ENCODE measurements around the gene MAP1LC3B.

- TF ChIP-seq BHLHE40 (IDR thresholded peaks at IDR 0.05; ENCODE audit: low read depth, low read length) (no peak), RAD21 (conservative IDR thresholded peaks at IDR 0.05 in 1 of 2, IDR thresholded peaks at IDR 0.05 in 1 of 2) (no peak), SMC3 (IDR thresholded peaks at IDR 0.05) (no peak), EP300 (IDR thresholded peaks at IDR 0.05) (no peak), RFX5 (IDR thresholded peaks at IDR 0.05) (no peak), POLR2A (IDR thresholded peaks at IDR 0.05; ENCODE audit: low read length) (no peak), EHMT2 (IDR thresholded peaks at IDR 0.05; ENCODE audit: low read depth) (no peak), JUNB (IDR thresholded peaks at IDR 0.05) (no peak), CEBPB (IDR thresholded peaks at IDR 0.05) (no peak), GATA3 (IDR thresholded peaks at IDR 0.05; ENCODE audit: borderline replicate concordance) (no peak)
- TF ChIP-seq, protein P1, sequence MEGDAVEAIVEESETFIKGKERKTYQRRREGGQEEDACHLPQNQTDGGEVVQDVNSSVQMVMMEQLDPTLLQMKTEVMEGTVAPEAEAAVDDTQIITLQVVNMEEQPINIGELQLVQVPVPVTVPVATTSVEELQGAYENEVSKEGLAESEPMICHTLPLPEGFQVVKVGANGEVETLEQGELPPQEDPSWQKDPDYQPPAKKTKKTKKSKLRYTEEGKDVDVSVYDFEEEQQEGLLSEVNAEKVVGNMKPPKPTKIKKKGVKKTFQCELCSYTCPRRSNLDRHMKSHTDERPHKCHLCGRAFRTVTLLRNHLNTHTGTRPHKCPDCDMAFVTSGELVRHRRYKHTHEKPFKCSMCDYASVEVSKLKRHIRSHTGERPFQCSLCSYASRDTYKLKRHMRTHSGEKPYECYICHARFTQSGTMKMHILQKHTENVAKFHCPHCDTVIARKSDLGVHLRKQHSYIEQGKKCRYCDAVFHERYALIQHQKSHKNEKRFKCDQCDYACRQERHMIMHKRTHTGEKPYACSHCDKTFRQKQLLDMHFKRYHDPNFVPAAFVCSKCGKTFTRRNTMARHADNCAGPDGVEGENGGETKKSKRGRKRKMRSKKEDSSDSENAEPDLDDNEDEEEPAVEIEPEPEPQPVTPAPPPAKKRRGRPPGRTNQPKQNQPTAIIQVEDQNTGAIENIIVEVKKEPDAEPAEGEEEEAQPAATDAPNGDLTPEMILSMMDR (IDR thresholded peaks at IDR 0.05), result no peak
- TF ChIP-seq, protein P2, sequence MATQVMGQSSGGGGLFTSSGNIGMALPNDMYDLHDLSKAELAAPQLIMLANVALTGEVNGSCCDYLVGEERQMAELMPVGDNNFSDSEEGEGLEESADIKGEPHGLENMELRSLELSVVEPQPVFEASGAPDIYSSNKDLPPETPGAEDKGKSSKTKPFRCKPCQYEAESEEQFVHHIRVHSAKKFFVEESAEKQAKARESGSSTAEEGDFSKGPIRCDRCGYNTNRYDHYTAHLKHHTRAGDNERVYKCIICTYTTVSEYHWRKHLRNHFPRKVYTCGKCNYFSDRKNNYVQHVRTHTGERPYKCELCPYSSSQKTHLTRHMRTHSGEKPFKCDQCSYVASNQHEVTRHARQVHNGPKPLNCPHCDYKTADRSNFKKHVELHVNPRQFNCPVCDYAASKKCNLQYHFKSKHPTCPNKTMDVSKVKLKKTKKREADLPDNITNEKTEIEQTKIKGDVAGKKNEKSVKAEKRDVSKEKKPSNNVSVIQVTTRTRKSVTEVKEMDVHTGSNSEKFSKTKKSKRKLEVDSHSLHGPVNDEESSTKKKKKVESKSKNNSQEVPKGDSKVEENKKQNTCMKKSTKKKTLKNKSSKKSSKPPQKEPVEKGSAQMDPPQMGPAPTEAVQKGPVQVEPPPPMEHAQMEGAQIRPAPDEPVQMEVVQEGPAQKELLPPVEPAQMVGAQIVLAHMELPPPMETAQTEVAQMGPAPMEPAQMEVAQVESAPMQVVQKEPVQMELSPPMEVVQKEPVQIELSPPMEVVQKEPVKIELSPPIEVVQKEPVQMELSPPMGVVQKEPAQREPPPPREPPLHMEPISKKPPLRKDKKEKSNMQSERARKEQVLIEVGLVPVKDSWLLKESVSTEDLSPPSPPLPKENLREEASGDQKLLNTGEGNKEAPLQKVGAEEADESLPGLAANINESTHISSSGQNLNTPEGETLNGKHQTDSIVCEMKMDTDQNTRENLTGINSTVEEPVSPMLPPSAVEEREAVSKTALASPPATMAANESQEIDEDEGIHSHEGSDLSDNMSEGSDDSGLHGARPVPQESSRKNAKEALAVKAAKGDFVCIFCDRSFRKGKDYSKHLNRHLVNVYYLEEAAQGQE (IDR thresholded peaks at IDR 0.05), result no peak
These were observed 24.6 kb upstream of the MAP1LC3B start for GRCh38 chr16:87367529-87367928.

All from A549 (cell line).